Stimulated activated CD4-positive, alpha-beta T cell treated with anti-CD3 and anti-CD28 coated beads, Interleukin-1b, Interleukin-23, amount 100 ng/mL, for 24 hours (primary cell): ENCODE measurements around the gene ITPK1.
A peak's percentile ranks its signal among the peaks of the same experiment; 100 is the strongest.

Source experiments
- DNase-seq, 4 experiments: peaks; one replicate each; pipeline ENCODE4 v3.0.0-alpha.2; 2020; ENCODE audit warnings: low read depth in 4 of 4, low spot score in 1 of 4

The ITPK1 gene

GRCh38 chr14:92958373-92959188 lies 157.1 kb downstream of the ITPK1 start:
- DNase-seq = no peak

- DNase-seq = no peak
Measured at GRCh38 chr14:92956961-92957360, 158.8 kb downstream of the ITPK1 start.

GRCh38 chr14:92955381-92955780 lies 160.3 kb downstream of the ITPK1 start:
- no peak for DNase-seq

GRCh38 chr14:92954933-92955332 lies 160.8 kb downstream of the ITPK1 start:
- no peak for DNase-seq

GRCh38 chr14:92953526-92953925 lies 162.2 kb downstream of the ITPK1 start:
- DNase-seq = no peak

- DNase-seq = no peak
Measured at GRCh38 chr14:92952481-92953298, 163.0 kb downstream of the ITPK1 start.

GRCh38 chr14:92951912-92952471 lies 163.7 kb downstream of the ITPK1 start:
- DNase-seq = peak; percentile 54 to 79 (median 74)

GRCh38 chr14:92951261-92951660 lies 164.5 kb downstream of the ITPK1 start:
- no peak for DNase-seq

GRCh38 chr14:92950773-92951172 lies 165.0 kb downstream of the ITPK1 start:
- no peak for DNase-seq

- no peak for DNase-seq
Measured at GRCh38 chr14:92950193-92950540, 165.6 kb downstream of the ITPK1 start.

GRCh38 chr14:92949496-92950192 lies 166.1 kb downstream of the ITPK1 start:
- DNase-seq = no peak

GRCh38 chr14:92948647-92949046 lies 167.1 kb downstream of the ITPK1 start:
- DNase-seq = no peak

- DNase-seq = no peak
Measured at GRCh38 chr14:92946847-92947545, 168.7 kb downstream of the ITPK1 start.

- DNase-seq = no peak
Measured at GRCh38 chr14:92945959-92946846, 169.5 kb downstream of the ITPK1 start.

GRCh38 chr14:92945544-92945943 lies 170.2 kb downstream of the ITPK1 start:
- DNase-seq = no peak

- DNase-seq = no peak
Measured at GRCh38 chr14:92944976-92945375, 170.7 kb downstream of the ITPK1 start.

GRCh38 chr14:92943855-92944570 lies 171.7 kb downstream of the ITPK1 start:
- DNase-seq = no peak

- DNase-seq = no peak
Measured at GRCh38 chr14:92942976-92943710, 172.6 kb downstream of the ITPK1 start.

- no peak for DNase-seq
Measured at GRCh38 chr14:92942576-92942975, 173.1 kb downstream of the ITPK1 start.
